ENCODE measurements around the gene SLC7A5. TPM values are rescaled to one million over a fixed set of nuclear protein-coding genes. Genes with fewer than 3 reads are reported as not detected.
"Not testable (repeated sequence)": the region's sequence is repeated elsewhere in the genome, so short reads cannot be mapped to it uniquely, and the experiment has no call there.

The SLC7A5 gene
- total RNA-seq, 1 experiment from 2014 or later = 222 TPM

DNA sequence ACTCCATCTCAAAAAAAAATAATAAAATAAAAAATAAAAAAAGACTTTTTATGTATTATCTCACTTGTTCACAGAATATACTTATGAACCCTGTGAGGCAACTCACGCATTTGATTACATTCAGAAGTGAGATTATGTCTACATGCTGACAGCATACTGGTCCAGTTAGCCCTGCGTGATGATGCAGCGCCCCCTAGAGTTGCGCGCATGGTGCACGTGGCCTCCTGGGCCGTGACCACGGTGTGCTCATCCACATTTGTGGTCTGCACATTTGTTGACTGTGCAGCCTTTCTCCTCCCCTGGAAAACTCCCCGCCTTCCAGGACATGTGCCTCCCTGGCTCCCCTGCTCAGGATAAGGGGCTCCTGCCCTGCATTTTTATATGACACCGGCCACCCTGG, 20.5 kb upstream of the SLC7A5 start:
- DNase-seq (ENCODE audit: extremely low read depth, low read depth) = not testable (repeated sequence)

DNA sequence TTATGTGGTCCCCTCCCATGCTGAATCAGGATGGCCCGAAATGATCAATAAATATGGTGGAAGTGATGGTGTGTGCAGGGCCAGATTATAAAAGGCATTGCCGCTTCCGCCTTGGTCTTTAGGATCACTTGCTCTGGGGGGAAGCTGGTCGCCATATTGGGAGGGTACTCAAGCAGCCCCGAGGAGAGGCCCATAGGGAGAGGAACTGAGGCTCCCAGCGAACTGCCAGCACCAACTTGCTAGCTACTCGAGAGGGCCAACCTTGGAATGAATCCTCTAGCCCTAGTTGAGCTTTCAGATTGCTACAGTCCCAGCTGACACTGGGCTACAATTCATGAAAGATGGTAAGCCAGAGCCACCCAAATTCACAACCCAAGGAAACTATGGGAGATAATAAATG, 19.0 kb upstream of the SLC7A5 start:
- not testable (repeated sequence) for DNase-seq (ENCODE audit: extremely low read depth, low read depth)

DNA sequence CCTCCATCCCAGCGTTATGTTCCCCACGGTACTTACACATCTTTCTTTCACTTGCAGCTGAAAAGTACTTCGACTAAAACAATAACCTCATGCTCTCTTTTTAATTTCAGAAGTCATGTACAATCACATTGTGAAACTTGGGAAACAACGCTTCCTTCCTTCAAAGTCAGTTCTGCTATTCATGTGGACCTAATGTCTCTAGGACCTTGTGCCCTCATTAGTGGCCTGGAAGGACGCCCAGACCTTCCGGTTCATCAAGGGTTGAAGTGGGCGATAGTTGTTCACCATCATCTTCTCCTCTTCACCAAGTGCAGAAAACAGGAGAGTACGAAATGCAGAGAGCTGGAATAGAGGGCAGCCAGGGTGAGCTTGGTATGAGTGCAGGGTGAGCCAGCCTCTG, 18.6 kb upstream of the SLC7A5 start:
- not testable (repeated sequence) for DNase-seq (ENCODE audit: extremely low read depth, low read depth)

GRCh38 chr16:87885371-87885967, 16.2 kb upstream of the SLC7A5 start:
- DNase-seq (ENCODE audit: extremely low read depth, low read depth) = not testable (repeated sequence)

- no peak for DNase-seq (ENCODE audit: extremely low read depth, low read depth)
Measured at GRCh38 chr16:87882436-87883019, 13.2 kb upstream of the SLC7A5 start.

DNA sequence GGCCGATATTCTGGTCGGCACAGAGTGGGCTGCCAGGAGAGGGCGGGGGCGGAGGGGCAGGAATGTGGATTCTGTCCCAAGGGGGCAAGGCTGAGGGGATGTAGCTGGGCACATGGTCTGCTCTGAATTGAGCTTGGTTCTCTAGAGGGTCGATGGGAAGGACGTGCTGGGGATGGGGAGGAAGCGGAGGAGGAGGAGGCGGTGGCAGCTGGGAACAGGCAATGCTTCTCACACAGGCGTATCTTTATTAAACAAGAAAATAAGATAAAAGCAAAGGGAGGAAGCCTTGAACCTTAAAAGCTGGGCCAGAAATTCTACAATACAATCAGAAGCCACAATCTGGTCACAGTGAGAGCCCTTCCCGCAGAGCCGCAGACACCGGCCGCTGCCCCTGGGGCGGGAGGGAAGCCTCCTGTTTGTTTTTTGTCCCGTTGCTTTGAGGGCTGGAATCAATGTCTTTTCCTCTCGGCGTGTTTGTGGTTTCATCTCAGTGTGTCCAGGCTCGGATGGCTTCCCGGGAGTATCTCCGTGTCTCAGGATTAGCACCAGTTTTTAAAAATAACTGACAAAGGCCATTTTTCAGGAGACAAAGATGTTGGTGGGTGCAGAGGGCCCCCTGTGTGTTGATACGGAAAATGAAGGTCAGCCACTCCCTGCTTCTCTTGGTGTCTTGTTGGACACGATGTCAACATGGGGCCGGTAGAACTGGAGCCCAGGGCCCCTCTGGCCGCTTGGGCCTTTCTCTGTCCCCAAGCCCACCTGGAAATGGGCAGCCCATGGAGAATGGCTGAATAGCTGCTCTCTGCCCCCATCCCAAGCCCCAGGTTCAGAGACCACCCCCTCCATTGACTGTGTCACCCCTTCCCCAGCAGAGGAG, 12.3 kb upstream of the SLC7A5 start:
- no peak for DNase-seq (ENCODE audit: extremely low read depth, low read depth)

DNA sequence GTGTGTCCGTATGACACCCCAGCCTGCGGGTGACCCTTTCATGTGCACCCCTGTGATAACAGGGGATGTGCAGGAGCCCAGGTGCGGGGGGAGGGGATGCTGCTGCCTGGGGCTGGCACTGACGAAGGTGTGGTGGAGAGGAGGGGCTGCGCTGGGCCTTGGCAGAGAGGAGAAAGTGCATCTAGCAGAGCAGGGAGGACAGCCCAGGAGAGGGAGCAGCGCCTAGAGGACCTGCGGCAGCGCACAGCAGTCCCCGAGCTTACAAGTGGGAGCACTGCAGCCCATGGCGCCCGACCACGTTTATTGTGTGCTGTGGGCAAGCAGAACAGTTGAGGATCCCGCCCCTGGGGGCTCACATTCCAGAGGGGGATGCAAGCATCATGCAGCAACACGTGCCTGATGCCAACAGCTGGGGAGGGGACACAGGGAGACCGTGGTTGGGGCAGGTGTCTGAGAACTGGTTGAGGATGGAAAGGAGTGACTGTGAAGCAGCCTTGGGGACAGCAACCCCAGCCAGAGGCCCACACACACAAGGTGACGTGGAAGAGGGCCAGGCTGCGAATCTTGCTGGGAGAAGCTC, 10.9 kb upstream of the SLC7A5 start:
- DNase-seq (ENCODE audit: extremely low read depth, low read depth) = no peak

- not testable (repeated sequence) for DNase-seq (ENCODE audit: extremely low read depth, low read depth)
Measured at GRCh38 chr16:87879411-87880013, 10.2 kb upstream of the SLC7A5 start.

- DNase-seq (ENCODE audit: extremely low read depth, low read depth) = no peak
Measured at GRCh38 chr16:87878704-87879103, 9.4 kb upstream of the SLC7A5 start.

DNA sequence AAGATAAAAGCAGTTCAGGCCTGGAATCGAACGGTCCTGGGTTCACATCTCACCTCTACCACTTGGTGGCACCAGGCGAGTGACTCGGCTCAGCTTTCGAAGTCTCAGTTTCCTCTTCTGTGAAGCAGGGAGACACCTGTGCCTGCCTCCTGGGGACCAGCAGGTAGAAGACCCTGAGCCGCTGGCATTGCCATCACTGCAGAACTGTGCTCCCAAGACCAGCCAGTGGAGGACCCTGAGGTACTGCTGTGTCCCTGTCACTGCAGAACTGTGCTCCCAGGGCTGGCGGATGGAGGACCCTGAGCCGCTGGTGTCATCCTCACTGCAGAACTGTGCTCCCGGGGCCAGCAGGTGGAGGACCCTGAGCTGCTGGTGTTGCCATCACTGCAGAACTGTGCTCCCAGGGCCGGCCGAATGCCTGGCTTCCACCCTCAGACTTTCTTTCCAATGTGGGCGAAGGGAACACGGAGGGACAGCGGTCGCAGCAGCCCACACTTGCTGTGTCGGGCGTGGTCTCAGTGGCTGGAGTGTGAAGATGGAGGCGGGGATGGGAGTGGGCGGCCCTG, 8.7 kb upstream of the SLC7A5 start:
- no peak for DNase-seq (ENCODE audit: extremely low read depth, low read depth)

GRCh38 chr16:87874639-87875427, 5.5 kb upstream of the SLC7A5 start:
- no peak for DNase-seq (ENCODE audit: extremely low read depth, low read depth)

GRCh38 chr16:87870418-87871291, 1.3 kb upstream of the SLC7A5 start:
- DNase-seq (ENCODE audit: extremely low read depth, low read depth) = not testable (repeated sequence)

- DNase-seq (ENCODE audit: extremely low read depth, low read depth) = not testable (repeated sequence)
Measured at GRCh38 chr16:87869879-87870417, 641 bp upstream of the SLC7A5 start.

DNA sequence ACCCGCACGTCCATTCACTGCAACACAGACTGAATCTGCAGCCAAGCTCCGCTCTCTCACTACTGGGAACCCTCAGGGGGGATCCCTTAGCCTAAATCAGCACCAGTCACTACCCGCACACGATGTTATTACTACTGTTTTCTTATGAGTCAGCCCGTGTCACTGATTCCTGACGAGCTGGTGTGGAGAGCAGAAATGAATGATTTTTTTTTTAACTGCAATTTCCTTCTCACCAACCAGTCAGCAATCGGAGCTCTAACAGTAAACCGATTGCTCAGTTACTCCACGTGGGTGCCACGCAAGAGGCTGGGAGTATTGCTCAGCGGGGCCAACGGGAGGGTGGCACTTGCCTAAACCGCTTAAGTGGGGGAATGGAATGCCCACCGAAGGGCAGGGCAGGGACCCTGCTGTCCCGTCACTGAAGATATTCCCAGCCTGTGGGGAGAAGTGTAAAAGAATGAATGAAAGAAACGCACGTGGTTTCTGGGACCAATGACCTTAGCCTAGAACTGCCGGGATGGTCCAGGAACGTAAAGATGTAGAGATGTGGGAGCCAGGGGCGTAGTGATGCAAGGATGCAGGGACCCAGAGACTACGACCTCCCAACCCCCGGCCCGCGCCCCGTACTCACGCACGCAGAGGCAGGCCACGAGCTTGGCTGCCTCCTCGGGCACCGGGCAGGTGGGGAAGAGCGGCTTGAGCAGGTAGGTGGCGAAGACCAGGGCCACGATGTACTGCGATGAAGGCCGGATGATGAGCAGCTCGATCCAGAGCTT, 865 bp downstream of the SLC7A5 start:
- not testable (repeated sequence) for DNase-seq (ENCODE audit: extremely low read depth, low read depth)

DNA sequence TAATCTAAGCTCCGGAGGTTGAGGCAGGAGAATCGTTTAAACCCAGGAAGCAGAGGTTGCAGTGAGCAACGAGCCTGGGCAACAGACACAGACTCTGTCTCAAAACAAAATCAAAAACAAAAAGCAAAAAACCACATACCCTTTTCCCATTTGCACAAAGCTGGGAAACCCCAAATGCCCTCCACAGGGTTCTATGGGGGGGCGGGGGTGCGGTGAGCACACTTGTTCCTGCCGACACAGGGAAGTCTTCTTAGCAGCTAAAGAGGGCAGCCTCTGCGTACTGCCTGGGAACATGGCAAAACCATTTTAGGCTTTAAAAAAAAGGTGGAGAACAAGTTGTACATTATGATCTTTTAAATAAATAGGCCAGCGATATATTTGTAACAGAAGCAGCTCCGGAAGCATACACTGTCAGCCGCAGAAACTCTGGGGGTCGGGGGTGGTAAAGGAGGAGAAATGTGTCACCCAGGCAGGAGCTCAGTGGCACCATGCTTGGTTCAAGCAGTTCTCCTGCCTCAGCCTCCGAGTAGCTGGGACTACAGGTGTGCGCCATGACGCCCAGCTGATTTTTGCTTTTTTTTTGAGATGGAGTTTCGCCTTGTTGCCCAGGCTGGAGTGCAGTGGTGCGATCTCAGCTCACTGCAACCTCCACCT, 3.3 kb downstream of the SLC7A5 start:
- DNase-seq (ENCODE audit: extremely low read depth, low read depth) = not testable (repeated sequence)

- DNase-seq (ENCODE audit: extremely low read depth, low read depth) = no peak
Measured at GRCh38 chr16:87864331-87864989, 4.8 kb downstream of the SLC7A5 start.

GRCh38 chr16:87863327-87863635, 6.0 kb downstream of the SLC7A5 start:
- not testable (repeated sequence) for DNase-seq (ENCODE audit: extremely low read depth, low read depth)

Data from NCI-H460 (cell line).